NCI-H187 treated with DMSO at 0.1 percent for 48 hours (cell line): ENCODE results near the gene NKX3-2.

ENCODE experiments used
- DNase-seq: peaks from one replicate; lab custom pipeline; 2025; lab: John Stamatoyannopoulos, UW

NKX3-2 gene

DNA sequence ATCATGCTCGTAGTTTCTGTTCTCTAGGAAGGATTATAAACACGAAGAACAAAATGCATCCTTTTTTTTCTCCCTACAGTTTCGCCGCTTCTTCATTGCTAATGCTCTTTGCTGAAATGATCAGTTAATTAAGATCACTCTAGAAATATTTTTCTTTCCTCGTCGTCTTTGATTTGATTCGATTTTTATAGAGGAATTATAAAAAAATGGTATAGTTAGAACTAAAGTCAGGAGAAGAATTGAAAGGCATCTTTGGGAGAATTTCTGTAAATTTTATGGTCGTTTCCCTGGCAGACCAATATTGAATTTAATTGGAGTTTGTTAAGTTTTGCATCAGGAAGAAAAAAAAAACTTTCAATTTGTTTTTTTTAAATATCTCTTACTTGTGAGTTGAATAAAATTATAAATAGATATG lies 1.1 kb upstream of the NKX3-2 start:
- DNase-seq = no peak

DNA sequence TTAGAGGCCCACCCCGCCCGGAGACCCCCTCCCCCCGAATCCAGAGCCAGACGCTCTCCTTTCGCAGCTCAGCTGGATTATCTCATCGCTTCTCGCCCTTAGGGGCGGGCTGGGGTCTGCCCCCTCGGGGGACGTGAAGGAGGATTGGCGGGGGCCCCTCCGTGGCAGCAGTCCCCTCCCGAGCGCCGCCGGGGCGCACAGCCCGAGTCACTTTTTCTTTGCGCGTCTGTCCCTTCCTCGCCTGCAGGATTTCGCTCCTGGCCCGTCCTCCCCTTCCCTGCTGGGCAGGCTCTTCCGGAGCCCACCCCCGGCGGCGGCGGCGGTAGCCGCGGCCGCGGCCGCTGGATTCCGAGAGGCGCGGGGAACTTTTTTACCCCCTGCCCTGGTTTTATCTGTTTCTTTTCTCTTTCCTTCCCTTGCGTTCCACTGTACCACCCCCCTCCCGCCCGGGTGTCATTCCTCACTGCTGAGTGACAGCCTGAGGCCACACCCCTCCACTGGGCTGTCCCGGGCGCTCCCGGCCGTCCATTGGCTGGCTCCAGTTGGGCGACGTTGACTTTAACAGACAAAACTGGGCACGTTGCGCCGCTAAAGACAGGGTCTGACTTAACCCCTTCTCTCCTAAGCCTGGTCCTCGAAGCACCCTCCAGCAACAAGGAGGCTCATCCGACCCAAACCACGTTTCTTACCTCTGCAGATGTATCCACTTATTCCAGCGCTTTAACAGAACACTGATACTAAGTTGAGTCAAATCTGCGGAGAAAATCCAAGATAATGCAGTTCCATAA lies 492 bp upstream of the NKX3-2 start:
- peak; percentile 29 for DNase-seq

DNA sequence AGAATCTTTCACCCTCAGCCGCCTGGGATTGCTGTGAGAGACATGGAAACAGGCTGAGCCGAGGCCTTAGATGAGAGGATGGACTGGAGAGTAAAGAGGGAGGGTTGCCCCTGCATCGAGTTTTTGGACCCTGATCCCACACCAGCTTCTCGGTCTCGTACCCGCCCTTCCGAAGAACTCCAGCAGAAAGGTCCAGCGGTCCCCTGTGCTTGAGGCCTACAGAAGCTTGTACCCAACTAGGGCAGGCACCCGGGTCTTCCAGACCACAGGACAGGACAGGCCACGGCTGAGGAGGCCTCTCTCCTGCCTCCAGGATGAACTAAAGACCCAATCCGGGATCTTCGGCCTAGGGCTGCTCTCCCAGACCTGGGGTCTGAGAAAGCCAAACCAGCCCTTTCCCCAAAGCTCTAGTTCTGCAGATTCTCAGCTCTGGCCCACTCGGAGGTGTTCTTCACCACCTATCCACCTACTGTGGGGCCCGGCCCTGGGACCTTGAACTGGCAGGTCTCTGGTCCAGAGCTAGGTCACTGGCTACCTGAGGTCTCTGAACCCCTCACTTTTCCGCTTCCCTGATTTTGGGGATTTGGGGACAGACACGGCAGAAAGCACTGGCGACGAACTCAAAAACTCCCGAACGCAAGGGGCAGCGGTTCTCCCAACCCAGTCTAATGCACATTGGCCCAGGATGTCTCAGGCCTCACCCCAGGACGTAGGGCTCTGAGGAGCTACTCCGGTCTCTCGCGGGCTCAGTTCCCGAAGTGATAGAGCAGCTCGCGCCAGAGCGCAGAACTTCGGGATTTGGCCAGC lies 1.1 kb downstream of the NKX3-2 start:
- no peak for DNase-seq

DNA sequence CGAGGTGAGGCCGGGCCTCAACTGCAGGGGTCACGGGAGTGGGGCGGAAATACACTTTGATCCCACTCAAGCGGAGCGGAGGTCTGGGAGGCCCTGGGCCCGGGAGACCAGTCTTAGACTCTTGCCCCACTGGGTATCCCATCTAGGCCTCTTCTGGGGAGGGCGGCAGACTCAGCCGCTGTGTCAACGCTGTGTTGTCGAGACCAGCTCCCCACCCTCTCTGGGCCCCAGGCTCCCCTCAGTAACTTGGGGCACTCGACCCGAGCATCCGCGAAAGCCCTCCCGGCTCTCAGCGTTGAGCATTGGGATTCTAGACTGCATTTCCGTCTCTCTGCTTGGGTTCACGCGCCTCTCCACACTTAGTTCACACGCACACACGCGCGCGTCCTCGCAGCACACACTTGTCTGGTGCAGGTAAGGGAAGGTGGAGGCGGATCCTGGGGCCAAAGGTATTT lies 1.7 kb downstream of the NKX3-2 start:
- DNase-seq = no peak

DNA sequence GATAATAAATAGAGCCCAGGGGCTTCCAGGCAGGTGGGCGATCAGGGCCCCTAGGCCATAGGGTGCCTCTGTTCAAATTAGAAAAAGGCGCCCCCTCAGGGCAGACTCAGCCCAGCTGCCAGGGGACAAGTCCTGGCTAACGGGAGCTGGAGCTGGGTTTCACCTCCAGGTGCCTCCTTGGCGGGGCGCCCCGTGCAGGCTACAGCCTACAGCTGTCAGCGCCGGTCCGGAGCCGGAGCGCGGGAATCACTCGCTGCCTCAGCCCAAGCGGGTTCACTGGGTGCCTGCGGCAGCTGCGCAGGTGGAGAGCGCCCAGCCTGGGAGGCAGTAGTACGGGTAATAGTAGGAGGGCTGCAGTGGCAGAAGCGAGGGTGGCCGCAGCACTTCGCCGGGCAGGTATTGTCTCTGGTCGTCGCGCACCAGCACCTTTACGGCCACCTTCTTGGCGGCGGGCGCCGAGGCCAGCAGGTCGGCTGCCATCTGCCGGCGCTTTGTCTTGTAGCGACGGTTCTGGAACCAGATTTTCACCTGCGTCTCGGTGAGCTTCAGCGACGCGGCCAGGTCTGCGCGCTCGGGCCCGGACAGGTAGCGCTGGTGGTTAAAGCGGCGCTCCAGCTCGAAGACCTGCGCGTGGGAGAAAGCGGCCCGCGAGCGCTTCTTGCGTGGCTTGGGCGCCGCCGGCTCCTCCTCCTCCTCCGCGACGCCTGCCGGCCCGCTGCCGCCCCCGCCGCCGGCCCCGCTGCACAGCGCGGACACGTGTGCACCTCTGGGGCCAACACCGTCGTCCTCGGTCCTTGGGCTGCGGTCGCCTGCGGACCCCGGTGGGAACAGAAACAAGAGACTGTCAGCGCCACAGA lies 2.4 kb downstream of the NKX3-2 start:
- DNase-seq = no peak

DNA sequence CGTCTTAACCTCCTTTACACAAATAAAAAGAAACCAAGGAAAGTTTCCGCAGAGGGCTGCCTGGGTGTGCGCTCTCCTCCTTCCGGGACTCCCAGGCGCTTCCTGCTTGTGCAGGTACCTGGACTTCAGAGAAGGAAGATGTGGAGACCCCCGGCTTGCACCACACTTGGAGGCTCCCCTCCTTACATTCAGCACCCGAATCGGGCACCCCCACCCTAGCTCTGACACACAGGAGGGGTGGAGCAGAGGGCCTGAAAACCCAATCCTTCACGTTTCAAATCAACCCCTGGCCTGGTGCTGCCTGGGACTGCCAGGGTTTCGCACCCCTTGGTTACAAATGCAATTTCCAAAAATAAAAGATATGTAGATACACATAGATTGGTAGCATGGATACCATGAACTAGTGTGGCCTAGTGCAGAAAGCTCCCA lies 3.1 kb downstream of the NKX3-2 start:
- DNase-seq = no peak

DNA sequence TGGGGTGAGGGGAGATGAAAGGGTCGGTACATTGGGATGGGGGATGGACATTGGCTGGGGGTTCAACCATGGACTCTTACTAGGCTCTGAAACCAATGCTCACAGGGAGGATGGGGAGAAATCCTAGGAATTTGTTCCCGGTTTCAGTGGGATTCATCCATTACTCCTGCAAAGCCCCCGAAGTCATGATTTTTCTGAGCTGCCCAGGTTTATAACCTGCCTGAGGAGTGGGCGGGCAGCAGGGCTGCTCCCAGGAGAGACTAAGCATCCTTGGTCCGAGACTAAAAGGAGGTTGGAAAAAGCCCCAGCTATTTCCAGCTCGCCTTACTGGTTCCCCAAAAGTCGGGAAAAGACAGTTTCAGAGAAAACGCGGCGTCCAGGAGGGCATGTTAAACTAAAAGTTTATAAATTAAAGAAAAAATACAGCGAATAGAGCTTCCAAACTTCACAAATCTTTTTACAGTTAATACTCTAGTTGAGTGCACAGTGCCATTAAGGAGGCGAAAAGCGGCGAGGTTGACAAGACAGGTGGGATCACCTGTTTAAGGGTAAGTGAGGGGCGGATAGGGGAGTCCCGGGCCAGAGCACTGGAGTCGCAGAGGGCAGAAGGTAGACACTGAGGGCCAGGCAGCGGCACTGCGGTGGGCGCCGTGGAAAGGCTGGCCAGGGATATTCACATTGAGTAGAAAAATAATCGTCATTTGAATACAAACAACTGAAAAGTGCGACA lies 3.7 kb downstream of the NKX3-2 start:
- DNase-seq = no peak

DNA sequence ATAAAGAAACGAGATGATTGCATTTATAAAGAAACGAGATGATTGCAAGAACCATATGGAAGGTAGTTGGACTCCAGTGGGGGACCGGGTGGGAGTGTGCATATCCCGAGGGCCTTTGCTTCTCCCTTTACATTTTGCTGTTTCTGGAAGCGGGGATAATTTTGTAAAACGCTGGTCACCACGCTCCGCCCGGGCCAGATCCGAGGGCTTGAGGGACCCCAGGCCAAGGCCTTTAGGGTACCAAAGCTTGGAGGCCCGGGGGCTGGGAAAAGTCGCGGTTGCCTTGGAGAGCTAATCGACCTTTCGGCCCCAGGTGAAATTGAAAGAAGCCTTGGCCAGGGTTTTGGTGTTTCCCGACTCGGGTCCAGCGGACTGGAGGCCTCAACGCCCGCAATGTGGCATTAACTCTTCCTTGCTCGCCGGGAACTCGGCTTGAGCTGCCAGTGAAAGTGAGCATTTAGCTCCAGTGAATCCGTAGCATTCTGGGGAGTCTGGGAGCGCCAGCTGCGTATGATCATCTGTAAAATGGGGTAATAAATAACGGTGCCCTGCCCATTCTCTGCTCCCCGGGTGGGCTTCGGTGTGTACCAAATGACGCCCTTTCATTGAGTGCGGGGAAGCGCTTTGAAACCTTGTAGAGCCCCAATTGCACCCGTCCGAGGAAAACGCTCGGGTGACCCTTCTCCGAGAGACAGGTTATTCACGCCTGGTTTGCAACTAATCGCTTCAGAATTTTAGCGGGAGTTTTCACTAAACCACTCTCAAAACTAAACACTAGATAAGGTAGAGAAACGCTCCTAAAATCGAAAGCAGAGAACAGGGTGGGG lies 4.5 kb downstream of the NKX3-2 start:
- no peak for DNase-seq

DNA sequence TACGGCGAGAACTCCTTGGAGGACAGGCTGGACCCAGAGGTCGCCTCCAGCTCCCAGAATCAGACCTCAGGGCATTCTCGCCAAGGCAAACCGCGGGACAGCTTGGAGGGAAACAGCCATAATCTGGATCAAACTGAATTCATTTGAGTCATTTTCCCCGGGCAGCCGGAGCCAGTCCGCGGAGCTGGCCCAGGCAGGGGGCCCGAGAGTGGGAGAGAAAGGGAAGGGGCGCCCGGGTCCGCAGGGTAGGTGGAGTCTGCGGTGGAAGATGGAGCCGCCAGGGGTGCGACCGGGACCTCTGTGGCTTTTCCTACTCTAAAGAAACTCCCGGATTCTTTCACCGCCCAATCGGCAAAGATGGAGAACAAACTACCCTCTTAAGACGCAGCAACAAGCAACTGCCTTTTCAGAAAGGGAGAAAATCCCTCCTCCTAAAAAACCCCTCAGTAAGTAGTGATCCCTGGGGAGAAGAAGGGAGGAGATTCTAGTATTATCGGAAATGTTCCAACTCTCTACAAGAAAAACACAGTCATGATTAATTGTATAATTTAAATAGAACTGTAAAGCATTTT lies 5.2 kb downstream of the NKX3-2 start:
- no peak for DNase-seq

DNA sequence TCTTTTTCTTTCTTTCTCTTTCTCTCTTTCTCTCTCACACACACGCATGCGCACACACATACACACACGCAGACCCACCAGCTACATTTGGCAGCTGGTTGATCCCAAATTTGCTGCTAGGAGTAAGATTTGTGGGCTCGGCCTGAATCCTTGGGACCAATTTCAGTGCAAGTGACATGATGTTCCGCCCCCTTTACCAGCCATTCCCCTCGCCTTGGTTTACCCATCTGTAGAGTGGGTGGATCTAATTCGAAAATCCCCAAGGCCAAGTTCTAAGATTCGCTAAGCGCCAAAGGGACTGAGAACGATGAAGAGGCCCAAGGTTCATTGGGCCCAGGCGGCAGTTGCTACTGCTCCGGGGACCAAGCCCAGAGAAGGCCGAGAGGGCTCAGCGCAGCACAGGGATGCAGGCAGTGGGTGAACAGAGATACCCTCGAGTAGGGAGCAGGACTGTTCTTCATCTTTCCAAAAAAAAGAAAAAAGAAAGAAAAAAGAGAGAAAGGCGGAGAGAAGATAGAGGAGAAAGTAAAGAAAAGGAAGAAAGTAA lies 5.8 kb downstream of the NKX3-2 start:
- DNase-seq = no peak

DNA sequence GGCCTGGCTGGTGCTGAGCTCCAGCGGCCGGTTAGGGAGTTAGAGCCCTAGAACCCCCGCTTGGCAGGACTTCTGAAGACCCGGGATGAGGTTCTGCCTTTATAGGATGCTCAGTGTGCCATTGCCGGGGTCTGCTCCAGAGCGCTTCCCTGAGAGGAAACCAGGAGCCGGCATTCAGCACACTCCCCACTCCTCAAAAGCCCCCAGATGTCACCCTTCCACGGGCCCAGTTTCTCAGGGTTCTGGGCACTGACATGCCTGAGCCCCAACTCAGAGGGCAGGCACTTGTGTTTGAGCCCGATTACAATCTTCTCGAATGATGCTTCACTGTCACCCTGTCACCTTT lies 6.5 kb downstream of the NKX3-2 start:
- no peak for DNase-seq

DNA sequence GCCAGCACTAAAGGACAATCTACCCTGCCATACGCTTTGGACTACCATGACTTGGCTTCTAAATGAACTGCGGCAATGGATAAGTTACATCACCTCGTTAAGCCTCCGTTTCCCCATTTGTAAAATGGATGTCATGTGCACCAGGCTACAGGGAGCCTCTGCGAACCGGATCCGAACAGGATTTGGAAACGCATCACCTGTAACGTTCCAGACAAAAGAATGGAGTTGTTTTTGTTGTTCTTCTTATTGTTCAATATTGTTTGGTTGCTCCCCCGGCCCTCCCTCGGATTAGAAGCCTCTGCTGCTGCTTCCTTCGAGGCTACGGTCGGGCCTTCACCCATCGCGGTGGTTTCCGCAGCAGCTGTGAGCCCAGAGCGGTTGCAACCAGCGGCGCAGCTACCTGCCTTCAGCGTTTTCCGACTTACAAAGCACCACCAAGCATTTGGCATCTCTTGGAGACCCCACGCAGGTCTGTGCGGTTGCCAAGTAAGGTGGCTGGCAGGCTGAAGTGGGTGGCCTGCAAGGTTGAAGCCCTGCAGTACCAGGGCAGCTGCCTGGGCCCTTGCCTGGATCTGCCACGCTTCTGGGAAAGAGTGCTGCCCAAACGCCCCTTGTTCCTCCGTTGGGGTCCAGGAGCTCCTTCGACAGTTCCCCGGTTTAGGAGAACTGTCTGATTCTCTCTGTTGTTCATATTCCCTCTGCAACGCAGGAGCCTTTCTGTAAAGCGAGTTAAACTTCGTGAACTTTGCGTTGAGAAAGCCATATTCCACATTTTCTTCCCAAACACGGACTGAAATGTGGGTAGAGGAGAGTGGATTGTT lies 7.1 kb downstream of the NKX3-2 start:
- DNase-seq = no peak

DNA sequence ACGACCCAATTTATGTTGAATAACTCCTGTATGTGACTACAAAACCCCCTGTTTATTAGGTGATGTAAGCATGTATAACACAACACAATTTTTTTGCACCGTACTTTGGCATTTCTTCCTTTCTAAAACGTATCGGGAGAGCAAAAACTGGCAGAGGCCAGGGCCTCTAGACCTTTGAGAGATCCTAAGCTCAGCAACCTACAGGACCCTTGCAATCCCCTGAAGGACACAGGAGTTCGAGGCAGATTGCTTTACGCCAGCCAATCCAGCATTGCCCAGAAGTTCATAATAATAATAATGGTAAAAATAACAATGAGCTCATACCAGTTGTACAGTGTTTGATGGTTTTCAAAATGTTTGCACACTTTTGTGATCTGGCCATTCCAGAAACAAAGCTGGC lies 7.7 kb downstream of the NKX3-2 start:
- DNase-seq = no peak

DNA sequence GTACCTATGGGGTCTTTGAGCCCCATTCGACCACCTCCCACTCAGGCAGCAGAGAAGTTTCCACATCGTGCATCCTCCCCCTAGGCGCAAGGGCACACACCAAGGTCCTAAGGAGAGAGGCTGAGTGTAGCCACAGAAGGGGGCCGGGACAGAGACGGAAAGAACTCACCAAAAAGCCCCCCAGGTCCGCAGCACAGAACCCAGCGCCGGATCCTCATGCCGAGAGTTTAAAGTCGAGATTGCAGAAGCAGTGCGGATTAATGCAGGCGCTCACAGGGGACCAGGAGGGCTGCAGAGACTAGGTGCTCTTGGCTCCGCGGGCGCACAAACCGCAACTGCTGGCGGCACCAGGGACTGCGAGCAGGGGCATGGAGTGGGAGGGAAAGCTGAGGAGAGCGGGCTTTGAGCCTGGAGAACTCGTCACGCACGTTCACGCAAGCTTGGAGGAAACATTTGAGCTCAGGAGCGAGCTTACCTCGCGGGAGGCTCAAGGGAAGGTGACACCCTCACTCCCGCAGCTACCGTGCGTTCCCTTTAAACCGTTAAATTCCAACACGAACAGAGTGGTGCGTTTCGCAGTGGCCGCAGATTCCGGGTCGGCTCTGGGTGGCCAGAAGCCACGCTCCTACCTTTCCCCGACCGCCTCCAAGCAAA lies 8.5 kb downstream of the NKX3-2 start:
- no peak for DNase-seq

DNA sequence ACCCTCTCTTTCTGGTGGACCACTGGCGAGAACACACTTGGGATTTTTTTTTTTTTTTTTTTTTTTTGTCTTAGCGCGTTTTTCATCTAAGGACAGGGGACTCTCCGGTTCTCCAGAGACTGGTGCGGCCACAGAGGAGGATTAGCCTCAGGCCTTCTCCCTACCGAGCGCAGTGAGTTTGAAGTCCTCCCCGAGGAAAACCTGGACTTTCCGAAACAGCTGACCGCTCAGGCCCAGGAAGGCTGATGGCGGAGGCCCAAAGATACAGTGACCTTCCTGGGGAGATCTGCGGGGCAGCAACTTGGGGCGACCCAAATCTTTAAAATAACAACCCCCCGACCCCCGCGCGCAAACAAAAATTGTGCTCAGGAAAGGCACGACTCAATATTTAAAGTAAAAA lies 9.2 kb downstream of the NKX3-2 start:
- no peak for DNase-seq

DNA sequence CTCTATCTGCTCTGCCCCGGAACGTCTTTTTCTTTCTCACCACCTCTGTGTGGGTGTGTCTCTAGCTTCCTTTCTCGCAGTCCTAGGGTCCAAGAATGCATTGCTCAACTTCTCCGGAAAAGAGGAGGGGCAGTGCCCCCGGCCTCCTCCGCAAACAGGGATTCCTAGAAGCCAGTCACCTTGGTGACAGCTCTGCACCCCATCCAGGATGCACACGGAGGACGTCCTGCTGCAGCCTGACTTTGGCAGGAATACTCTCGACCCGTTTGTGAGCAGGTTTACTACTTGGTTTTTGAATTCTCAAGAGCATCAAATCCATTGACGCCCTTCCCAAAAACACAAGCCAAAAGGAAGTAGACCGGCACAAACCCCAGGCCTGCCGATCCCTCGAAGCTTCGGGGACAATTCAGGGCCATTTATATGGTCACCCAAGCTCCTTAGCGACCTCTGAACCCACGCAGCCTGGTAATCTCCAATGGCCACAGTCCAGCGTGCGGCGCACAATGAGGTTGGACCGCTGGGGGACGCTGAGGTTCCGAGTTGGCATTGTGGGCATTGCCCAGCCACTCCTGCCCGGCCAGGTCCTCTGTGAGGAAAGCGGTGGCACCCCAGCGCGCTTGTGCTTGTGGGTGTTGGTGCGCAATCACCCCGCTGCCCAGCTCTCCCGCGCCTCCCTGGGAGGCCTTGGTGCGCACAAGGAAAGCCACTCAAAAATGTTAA lies 9.8 kb downstream of the NKX3-2 start:
- DNase-seq = no peak

DNA sequence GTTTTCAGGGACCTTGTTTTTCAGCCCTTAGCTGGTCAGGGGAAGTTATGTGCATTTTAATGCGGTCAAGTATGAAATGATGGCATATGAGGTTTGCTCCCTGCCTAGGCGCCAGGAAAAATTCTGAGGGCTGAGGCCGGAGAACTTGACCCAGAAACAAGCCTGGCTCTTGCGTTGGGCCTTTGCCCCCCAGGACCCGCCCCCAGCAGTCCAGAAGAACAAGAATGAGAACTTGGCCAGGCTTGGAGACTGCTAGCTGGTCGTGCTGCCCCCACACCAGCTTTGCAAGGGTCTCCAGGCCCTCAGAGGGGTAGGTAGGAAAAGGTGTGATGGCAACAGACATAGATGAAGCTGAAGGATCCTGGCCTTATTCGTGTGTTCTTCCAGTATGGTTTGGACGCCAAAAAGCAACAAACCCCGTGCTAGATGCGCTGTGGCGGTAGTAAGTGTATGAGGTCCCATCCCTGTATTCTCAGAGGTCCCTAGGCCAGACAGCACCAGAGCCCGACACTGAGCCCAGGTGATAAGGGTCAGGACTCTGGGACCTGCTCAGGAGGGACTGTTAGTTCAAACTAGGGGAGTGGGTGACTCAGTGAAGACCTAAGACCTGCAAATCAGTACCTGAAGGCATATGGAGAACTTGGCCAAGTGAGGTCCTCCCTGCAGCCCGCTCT lies 10.5 kb downstream of the NKX3-2 start:
- no peak for DNase-seq

DNA sequence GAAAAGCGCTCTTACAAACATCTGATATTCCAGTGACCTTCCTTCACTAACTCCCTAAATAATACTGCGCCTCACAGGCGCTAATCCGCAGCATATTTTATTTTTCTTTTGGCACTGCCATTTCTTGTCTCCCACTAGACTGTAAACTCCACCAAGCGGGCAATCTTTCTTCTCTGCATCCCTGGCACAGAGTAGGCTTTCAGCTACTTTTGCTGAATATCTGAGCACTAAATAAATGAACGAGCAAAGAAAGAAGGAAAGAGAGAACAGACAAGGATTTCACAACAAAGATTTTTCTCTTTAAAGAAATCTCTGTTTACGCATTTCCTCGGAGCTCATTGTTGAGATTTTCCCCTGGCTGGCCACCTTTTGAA lies 12.7 kb downstream of the NKX3-2 start:
- no peak for DNase-seq
